ENCODE data around the gene GPT2. TPM values are rescaled to one million over a fixed set of nuclear protein-coding genes. Genes with fewer than 3 reads are reported as not detected.
A peak's percentile ranks its signal among the peaks of the same experiment; 100 is the strongest.

The GPT2 gene
- total RNA-seq, 2 donors from 2014 or later = 49.8 to 64.6 TPM

GRCh38 chr16:46926470-46927225, 42.5 kb downstream of the GPT2 start:
- Histone ChIP-seq H3K9me3 (no peaks in the 10 kb centered on the region), H3K4me1 (replicated peaks) (peaks cover 18% of the 10 kb centered on the region), H3K27me3 (replicated peaks; ENCODE audit: insufficient read depth) (no peaks in the 10 kb centered on the region), H3K36me3 (peaks cover 0 to 12% of the 10 kb centered on the region in 2 donors), H3K27ac (no peak overlapping the region), H3K4me3 (no peak overlapping the region)
- intact Hi-C loops (cut with DNase I) = no loop called here
- no peak for DNase-seq (ENCODE audit: low spot score)
- 95% methylated on average over 13 of the region's 13 CpGs for WGBS
- TF ChIP-seq POLR2A (IDR thresholded peaks at IDR 0.05) = no peak
- no peak for TF ChIP-seq POLR2AphosphoS5 (IDR thresholded peaks at IDR 0.05)
- no peak for TF ChIP-seq CTCF (IDR thresholded peaks at IDR 0.05)

- Histone ChIP-seq H3K4me3 (no peak overlapping the region), H3K9me3 (no peaks in the 10 kb centered on the region), H3K4me1 (replicated peaks) (peaks cover 14% of the 10 kb centered on the region), H3K36me3 (peaks cover 0 to 12% of the 10 kb centered on the region in 2 donors), H3K27ac (peak overlapping the region in 1 of 2 donors; percentile 9), H3K27me3 (replicated peaks; ENCODE audit: insufficient read depth) (no peaks in the 10 kb centered on the region)
- WGBS = 91% methylated on average over 8 of the region's 8 CpGs
- TF ChIP-seq CTCF (IDR thresholded peaks at IDR 0.05) = no peak
- TF ChIP-seq POLR2A (IDR thresholded peaks at IDR 0.05) = no peak
- TF ChIP-seq POLR2AphosphoS5 (IDR thresholded peaks at IDR 0.05) = no peak
- DNase-seq (ENCODE audit: low spot score) = no peak
- intact Hi-C loops (cut with DNase I) = no loop called here
Measured at GRCh38 chr16:46927273-46927672, 43.1 kb downstream of the GPT2 start.

GRCh38 chr16:46928811-46929210, 44.6 kb downstream of the GPT2 start:
- no peak overlapping the region for H3K4me3 ChIP-seq
- H3K36me3 ChIP-seq = peaks cover 0 to 8% of the 10 kb centered on the region in 2 donors
- no peaks in the 10 kb centered on the region for H3K27me3 ChIP-seq (replicated peaks; ENCODE audit: insufficient read depth)
- peaks cover 14% of the 10 kb centered on the region for H3K4me1 ChIP-seq (replicated peaks)
- intact Hi-C loops (cut with DNase I) = no loop called here
- peak overlapping the region in 1 of 2 donors; percentile 77 for H3K27ac ChIP-seq
- TF ChIP-seq POLR2A (IDR thresholded peaks at IDR 0.05) (no peak), POLR2AphosphoS5 (IDR thresholded peaks at IDR 0.05) (no peak), CTCF (IDR thresholded peaks at IDR 0.05) (no peak)
- no peaks in the 10 kb centered on the region for H3K9me3 ChIP-seq
- DNase-seq (ENCODE audit: low spot score) = no peak
- WGBS = 73% methylated on average over 15 of the region's 15 CpGs

GRCh38 chr16:46929378-46930332, 45.5 kb downstream of the GPT2 start:
- Histone ChIP-seq H3K27me3 (replicated peaks; ENCODE audit: insufficient read depth) (no peaks in the 10 kb centered on the region), H3K36me3 (peaks cover 0 to 6% of the 10 kb centered on the region in 2 donors), H3K4me3 (no peak overlapping the region), H3K9me3 (no peaks in the 10 kb centered on the region), H3K4me1 (replicated peaks) (peaks cover 14% of the 10 kb centered on the region), H3K27ac (peak overlapping the region; percentile 41 to 77)
- WGBS = 71% methylated on average over 40 of the region's 43 CpGs
- intact Hi-C loops (cut with DNase I) = no loop called here
- TF ChIP-seq POLR2A (IDR thresholded peaks at IDR 0.05) (no peak), CTCF (IDR thresholded peaks at IDR 0.05) (peak; percentile 75 to 94 (median 88)), POLR2AphosphoS5 (IDR thresholded peaks at IDR 0.05) (peak; percentile 22)
- peak; percentile 69 for DNase-seq (ENCODE audit: low spot score)
